ENCODE results near the gene SLC1A7.

DNA sequence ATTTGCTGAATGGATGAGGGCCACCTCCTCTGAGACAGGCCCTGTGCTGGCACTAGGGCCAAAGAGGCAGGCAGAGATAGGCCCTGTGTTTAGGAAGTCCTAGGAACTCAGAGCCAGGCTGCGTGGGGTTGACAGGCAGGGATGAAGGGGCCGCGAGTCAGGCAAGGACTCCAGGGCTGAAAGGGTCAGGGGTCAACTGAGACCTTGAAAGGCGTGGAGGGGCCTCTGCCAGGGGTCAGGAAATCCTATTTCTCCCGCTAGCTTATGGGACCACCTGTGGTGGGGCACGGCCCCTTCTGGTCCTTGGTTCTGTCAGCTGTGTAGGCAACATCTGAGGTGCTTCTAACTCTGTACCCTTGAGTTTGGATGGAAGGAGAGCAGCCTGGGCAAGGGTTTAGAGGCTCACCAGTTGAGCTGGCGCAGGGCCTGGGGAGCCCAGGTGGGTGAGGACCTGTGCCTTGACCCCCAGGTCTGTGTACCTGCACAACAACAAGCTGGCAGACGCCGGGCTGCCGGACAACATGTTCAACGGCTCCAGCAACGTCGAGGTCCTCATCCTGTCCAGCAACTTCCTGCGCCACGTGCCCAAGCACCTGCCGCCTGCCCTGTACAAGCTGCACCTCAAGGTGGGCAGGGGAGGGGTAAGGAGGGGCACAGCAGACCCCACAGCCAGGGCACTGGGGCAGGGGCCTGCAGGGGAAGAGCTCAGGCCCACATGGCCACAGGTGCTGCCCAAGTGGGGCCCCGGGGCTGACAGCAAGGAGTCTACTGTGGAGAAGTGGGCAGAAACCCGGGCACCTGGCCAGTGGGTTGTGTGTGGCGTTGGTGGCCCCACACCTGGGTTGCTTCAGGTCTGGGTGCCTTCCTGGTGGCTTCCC lies 65.5 kb downstream of the SLC1A7 start:
- TF ChIP-seq, protein P1, sequence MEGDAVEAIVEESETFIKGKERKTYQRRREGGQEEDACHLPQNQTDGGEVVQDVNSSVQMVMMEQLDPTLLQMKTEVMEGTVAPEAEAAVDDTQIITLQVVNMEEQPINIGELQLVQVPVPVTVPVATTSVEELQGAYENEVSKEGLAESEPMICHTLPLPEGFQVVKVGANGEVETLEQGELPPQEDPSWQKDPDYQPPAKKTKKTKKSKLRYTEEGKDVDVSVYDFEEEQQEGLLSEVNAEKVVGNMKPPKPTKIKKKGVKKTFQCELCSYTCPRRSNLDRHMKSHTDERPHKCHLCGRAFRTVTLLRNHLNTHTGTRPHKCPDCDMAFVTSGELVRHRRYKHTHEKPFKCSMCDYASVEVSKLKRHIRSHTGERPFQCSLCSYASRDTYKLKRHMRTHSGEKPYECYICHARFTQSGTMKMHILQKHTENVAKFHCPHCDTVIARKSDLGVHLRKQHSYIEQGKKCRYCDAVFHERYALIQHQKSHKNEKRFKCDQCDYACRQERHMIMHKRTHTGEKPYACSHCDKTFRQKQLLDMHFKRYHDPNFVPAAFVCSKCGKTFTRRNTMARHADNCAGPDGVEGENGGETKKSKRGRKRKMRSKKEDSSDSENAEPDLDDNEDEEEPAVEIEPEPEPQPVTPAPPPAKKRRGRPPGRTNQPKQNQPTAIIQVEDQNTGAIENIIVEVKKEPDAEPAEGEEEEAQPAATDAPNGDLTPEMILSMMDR (IDR thresholded peaks at IDR 0.05) = no peak
- TF ChIP-seq POLR2A (IDR thresholded peaks at IDR 0.05) = no peak

Data from Peyer's patch (tissue), 4 donors.